Adrenal gland (tissue), 12 donors: ENCODE results near the gene PPP2R5D. TPM values are rescaled to one million over a fixed set of nuclear protein-coding genes. Genes with fewer than 3 reads are reported as not detected.

Experiments used
- DNase-seq, 7 donors: peaks; one replicate each; pipeline ENCODE4 v3.0.0-alpha.2; 2019 to 2020
- H3K27ac ChIP-seq, 5 donors: fragments of 200-600 bp; sonication (generic) in 4 of 5; 1 replicate in 3 of 5; 2 replicates in 2 of 5; pipeline versions ENCODE4 v1.5.1 to v1.8.0; 2016 to 2020; ENCODE audit warnings: mild to moderate bottlenecking in 1 of 5
- H3K27me3 ChIP-seq: fragments of 200-600 bp; 2 replicates; pipeline ENCODE4 v1.8.0; 2021
- H3K36me3 ChIP-seq, 2 donors: fragments of 200-600 bp; replicated peaks in 1 of 2; 1 replicate in 1 of 2; 2 replicates in 1 of 2; pipeline versions ENCODE4 v1.5.1 to v1.8.0; 2018 to 2022
- H3K4me1 ChIP-seq, 2 donors: fragments of 200-600 bp; replicated peaks in 1 of 2; 1 replicate in 1 of 2; 2 replicates in 1 of 2; pipeline versions ENCODE4 v1.5.1 to v1.8.0; 2018 to 2021
- H3K4me3 ChIP-seq, 4 donors: fragments of 200-600 bp; sonication (generic) in 3 of 4; one replicate each; pipeline ENCODE4 v1.5.1; 2016 to 2018
- H3K9me3 ChIP-seq, 3 donors: fragments of 200-600 bp; sonication (generic) in 1 of 3; replicated peaks in 1 of 3; 1 replicate in 2 of 3; 2 replicates in 1 of 3; pipeline versions ENCODE4 v1.5.1 to v1.8.0; 2016 to 2021
- CTCF ChIP-seq, 6 experiments: fragments of 450-650 bp in 4 of 6; fragments of 200-600 bp in 2 of 6; sonication (generic) in 1 of 6; IDR thresholded peaks; 1 replicate in 5 of 6; 2 replicates in 1 of 6; pipeline versions ENCODE4 v1.5.1 to v1.8.0; 2016 to 2021; ENCODE audit warnings: antibody characterized with exemption in 6 of 6, mild to moderate bottlenecking in 2 of 6, moderate library complexity in 1 of 6
- POLR2A ChIP-seq, 2 donors: fragments of 450-650 bp; IDR thresholded peaks; one replicate each; pipeline ENCODE4 v1.6.1; 2017; ENCODE audit warnings: antibody characterized with exemption in 2 of 2, mild to moderate bottlenecking in 2 of 2, moderate library complexity in 1 of 2
- WGBS, 4 donors: extraction: QIAGEN DNeasy Blood & Tissue Kit in 2 of 4; methylation state at CpG; one replicate each; pipeline versions ENCODE4 v1.1.5 to v1.1.7; 2013 to 2017; 5-methylcytosine and 5-hydroxymethylcytosine counted together
- intact Hi-C, 2 donors: fragments of 100-400 bp; cut with DNase I; formaldehyde crosslinking; loops; one replicate each; pipeline versions ENCODE4 v1.14.1 to v1.15.0; 2022 to 2023
- polyA plus RNA-seq, 3 donors: library from polyadenylated mRNA; stranded (reverse); fragments of 200-250 nt in 2 of 3; fragments of 350-450 nt in 1 of 3; fragmentation: Illumina TruSeq in 1 of 3; extraction: RNeasy Lipid Tissue Mini Kit (QIAGEN cat#74804) in 1 of 3; gene quantifications; one replicate each; pipeline ENCODE4 v1.2.3, GENCODE V29; 2013 to 2014
- total RNA-seq, 9 donors: library from RNA; depleted of rRNA in 4 of 9; stranded (reverse); fragments of >200 nt in 4 of 9; fragments of 120-200 nt in 1 of 9; fragmentation: NEBNext Ultra II Directional in 1 of 9; extraction: Animal tissue kit (Norgen Biotek cat#: 25700) in 1 of 9; gene quantifications; one replicate each; pipeline versions ENCODE4 v1.1.0 to v1.2.4, GENCODE V29; 2013 to 2023
- donor health status: healthy with polysubstance abuse.
- donor health status: Bipolar disorder and iron deficiency.
- donor health status: DM: yes; HTN: yes; CAD: no.
- donor health status: DM: no; HTN: no; CAD: no.
- donor health status: DM: no; HTN: no; CAD: no.
- donor health status: DM: yes; HTN: yes; CAD: no.

The PPP2R5D gene
- total and polyA plus RNA-seq, 12 donors = 24.2 to 97.8 (median 33.7) TPM

GRCh38 chr6:42937548-42938427 is 46.6 kb upstream of the PPP2R5D start:
- no peaks in the 10 kb centered on the region for H3K9me3 ChIP-seq
- H3K4me3 ChIP-seq = no peak overlapping the region
- no peaks in the 10 kb centered on the region for H3K27me3 ChIP-seq
- no peak overlapping the region for H3K27ac ChIP-seq
- TF ChIP-seq POLR2A (IDR thresholded peaks at IDR 0.05) (no peak), CTCF (IDR thresholded peaks at IDR 0.05) (no peak)
- peaks cover 0 to 5% of the 10 kb centered on the region in 2 donors for H3K4me1 ChIP-seq
- intact Hi-C loops = no loop called here
- DNase-seq = no peak
- 93 to 96% (median 94%) methylated on average over 11 to 13 of the region's 13 CpGs for WGBS, 4 donors
- H3K36me3 ChIP-seq = peaks cover 0 to 54% of the 10 kb centered on the region in 2 donors

GRCh38 chr6:42938428-42938796 is 46.0 kb upstream of the PPP2R5D start:
- no peak for TF ChIP-seq POLR2A (IDR thresholded peaks at IDR 0.05)
- TF ChIP-seq CTCF (IDR thresholded peaks at IDR 0.05) = no peak
- Histone ChIP-seq H3K36me3 (peaks cover 0 to 54% of the 10 kb centered on the region in 2 donors), H3K4me3 (no peak overlapping the region), H3K9me3 (no peaks in the 10 kb centered on the region), H3K27me3 (no peaks in the 10 kb centered on the region), H3K27ac (no peak overlapping the region), H3K4me1 (no peaks in the 10 kb centered on the region)
- DNase-seq = no peak
- intact Hi-C loops = no loop called here
- WGBS, 4 donors = 83 to 95% (median 86%) methylated on average over 4 to 5 of the region's 5 CpGs

- intact Hi-C loops = no loop called here
- Histone ChIP-seq H3K27ac (no peak overlapping the region), H3K4me1 (no peaks in the 10 kb centered on the region), H3K4me3 (no peak overlapping the region), H3K36me3 (peaks cover 0 to 53% of the 10 kb centered on the region in 2 donors), H3K9me3 (no peaks in the 10 kb centered on the region), H3K27me3 (no peaks in the 10 kb centered on the region)
- TF ChIP-seq CTCF (IDR thresholded peaks at IDR 0.05) = no peak
- TF ChIP-seq POLR2A (IDR thresholded peaks at IDR 0.05) = no peak
- DNase-seq = no peak
- WGBS, 4 donors = 69 to 87% (median 84%) methylated on average over 8 to 9 of the region's 9 CpGs
Measured at GRCh38 chr6:42938987-42939809, 45.2 kb upstream of the PPP2R5D start.

- H3K9me3 ChIP-seq = no peaks in the 10 kb centered on the region
- intact Hi-C loops = no loop called here
- no peaks in the 10 kb centered on the region for H3K27me3 ChIP-seq
- H3K27ac ChIP-seq = no peak overlapping the region
- TF ChIP-seq CTCF (IDR thresholded peaks at IDR 0.05) (no peak), POLR2A (IDR thresholded peaks at IDR 0.05) (no peak)
- peaks cover 0 to 47% of the 10 kb centered on the region in 2 donors for H3K36me3 ChIP-seq
- H3K4me1 ChIP-seq = no peaks in the 10 kb centered on the region
- peak in 1 of 7 donors; percentile 26 for DNase-seq
- WGBS, 4 donors = 58 to 67% (median 64%) methylated on average over 3 to 4 of the region's 4 CpGs
- H3K4me3 ChIP-seq = no peak overlapping the region
Measured at GRCh38 chr6:42939810-42940167, 44.6 kb upstream of the PPP2R5D start.
